Astrocyte of the hippocampus (primary cell): Measurements from ENCODE around the gene SPATA20.

ENCODE experiments used
- DNase-seq: peaks from one replicate; pipeline ENCODE4 v3.0.0; 2011; ENCODE audit warnings: low read depth, low spot score

SPATA20 gene

DNA sequence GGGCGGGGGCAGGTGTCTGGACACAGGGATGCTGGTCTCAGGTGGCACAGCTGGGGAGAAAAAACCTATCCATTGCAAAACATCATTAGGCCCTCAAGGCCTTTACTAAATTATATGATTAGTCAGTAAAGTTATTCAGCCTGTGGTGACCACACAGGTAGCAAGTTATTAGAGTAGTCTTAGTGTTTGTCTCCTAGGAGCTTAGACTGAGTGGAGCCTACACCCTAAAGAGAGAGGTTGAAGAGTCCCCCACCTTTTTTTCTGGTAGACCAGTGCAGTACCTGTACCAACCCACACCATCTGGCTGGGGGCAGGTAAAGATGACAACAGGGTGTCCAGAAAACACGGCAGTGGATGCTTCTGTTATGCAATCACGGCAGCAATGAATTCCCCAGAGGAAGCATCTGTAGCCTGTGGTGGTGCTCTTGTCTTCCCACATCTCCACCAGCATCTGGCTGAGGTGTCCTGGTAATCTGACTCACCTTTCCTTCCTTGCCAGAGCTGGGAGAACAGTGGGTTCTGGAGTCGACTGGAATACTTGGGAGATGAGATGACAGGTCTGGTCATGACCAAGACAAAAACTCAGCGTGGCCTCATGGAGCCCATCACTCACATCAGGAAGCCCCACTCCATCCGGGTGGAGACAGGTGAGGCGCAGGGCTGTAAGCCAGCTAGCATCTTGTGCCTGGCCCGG lies 27.7 kb upstream of the SPATA20 start:
- no peak for DNase-seq

DNA sequence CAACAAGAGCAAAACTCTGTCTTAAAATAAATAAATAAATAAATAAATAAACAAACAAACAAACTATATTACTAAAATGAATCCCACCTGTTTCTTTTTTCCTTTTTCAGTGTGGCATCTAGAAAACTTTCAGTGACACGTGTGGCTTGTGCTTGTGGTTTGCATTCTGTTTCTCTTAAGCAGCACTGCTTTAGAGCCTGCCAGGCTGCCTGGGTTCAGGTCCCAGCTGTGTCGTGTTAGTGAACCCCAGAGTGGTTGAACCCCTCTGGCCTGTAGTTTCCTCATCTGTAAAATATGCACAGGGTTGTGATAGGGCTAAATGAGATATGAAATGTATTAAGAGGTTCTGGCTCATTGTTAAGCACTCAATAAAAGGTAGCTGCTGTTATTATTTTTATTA lies 26.5 kb upstream of the SPATA20 start:
- no peak for DNase-seq

DNA sequence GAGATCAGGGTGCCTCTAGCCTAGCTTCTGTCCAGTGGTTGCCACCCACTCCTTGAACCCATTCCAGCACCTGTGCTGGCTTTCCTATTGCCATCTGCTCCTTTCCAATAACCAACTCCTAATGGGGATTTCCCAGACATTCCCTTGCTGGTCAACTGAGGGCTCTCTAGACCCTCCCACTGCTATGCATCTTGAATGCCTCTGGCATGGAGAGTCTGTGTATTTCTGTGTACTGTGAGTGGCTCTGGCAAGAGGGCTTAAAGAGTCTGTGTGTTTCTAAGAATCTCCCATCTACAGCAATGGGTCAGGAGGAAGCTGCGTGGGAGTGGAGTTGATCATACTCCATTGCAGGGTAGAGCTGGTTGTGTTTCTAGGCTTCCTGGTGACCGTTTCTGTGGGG lies 25.5 kb upstream of the SPATA20 start:
- DNase-seq = no peak

DNA sequence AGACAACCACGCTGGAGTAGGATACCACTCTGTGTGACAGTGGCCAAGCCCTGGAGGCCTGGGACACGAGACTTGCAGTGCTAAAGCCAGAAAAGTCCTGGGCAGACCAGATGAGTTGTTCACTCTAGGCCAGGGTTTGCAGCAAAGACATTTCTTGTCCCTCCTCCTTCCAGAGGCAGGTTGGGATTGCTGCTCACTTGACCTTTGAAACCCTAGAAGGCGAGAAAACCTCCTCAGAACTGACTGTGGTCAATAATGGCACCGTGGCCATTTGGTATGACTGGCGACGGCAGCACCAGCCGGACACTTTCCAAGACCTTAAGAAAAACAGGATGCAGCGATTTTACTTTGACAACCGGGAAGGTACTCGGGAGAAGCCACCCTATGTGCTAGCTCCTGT lies 24.2 kb upstream of the SPATA20 start:
- DNase-seq = no peak

DNA sequence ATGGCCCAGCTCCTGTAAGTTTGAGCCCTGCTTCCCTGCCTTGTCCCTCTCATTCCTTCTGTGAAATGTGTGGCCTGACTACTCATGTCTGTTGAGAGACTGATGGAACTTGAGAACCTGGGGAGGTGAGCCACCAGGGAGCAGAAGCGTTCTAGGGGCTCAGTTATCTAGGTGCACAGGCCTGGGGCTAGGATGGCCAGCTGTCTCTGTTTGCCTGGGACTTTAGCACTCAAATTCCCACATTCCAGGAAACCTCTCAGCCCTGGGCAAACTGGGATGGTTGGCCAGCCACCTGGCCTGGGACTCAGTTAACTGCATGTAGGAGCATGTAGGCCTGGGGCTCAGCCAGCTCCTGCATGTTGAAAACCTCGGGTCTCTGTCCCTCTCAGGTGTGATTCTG lies 23.8 kb upstream of the SPATA20 start:
- no peak for DNase-seq

DNA sequence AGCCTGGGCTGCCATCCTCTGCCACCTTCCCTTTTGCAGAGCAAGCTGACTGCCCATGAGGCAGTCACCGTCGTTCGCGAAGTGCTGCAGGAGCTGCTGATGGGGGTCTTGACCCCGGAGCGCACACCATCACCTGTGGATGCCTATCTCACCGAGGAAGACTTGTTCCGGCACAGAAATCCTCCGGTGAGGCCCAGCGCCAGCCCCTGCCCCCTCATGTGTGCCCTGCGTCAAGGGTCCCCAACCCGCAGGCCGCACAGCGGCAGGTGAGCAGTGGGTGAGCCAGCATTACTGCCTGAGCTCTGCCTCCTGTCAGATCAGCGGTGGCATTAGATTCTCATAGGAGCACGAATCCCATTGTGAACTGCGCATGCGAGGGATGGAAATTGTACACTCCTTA lies 22.1 kb upstream of the SPATA20 start:
- DNase-seq = no peak

DNA sequence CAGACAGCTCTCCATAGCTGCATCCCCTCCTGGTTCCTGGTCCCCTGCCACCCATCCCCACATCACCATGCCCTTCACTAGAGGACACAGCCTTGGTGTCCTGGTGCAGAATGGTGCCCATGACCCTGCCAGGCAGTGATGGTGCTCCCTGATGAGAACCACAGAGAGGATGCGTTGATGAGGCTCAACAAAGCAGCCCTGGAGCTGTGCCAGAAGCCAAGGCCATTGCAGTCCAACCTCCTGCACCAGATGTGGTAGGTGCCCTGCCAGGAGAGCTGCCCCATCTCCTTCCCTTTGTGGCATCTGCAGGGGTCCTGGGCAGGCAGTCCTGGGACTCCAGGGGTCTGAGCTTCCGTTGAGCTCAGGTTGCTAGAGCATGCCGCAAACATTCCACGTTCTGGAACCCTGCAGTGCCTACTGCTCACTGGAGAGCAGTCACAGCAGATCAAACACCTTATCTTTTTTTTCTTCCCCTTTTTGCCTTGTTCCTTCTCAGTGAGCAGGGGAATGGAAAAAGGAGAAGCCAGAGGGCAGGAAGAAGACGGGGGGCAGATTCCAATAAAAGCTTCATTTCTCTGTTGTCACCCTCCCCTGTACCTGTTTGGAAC lies 19.7 kb upstream of the SPATA20 start:
- no peak for DNase-seq

DNA sequence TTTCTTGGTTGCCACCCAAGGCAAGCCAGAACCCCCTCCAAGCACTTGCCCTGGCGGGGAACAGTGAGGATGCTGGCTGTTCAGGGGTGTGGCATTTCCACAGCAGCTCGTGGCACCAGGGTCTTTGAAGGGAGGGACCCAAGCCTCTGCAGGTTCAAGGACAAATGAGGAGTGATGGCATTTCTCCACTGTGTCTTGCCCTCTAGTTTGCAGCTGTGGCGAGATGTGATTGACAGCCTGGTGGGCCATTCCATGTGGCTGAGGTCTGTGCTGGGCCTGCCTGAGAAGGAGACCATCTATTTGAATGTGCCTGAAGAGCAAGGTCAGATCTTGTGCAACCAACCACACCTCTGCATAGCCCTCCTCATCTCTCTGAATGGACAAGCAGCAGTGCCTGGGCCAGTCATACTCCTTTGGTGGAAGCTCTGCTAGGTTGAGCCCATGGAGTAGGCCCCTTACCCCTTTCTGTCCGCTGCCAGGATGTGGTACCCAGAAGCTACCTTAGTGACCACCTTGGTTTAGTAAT lies 19.0 kb upstream of the SPATA20 start:
- DNase-seq = no peak

DNA sequence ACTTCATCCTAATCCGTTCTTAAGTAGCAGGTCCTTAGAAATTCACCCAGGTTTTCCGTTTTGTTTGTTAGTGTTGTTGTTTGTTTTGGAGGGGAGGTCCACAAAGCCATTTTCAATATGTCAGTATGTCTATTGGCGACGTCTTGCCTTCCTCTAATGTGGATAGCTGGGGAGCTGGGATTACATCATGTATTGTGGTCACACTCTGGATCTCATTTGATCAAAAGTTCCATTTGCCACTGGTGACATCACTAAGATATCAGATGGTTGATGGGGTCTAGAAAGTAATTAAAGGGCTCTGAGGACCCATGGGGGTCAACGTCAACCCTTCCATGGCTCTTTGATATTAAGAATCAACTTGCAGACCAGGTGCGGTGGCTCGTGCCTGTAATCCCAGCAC lies 17.1 kb upstream of the SPATA20 start:
- DNase-seq = no peak

DNA sequence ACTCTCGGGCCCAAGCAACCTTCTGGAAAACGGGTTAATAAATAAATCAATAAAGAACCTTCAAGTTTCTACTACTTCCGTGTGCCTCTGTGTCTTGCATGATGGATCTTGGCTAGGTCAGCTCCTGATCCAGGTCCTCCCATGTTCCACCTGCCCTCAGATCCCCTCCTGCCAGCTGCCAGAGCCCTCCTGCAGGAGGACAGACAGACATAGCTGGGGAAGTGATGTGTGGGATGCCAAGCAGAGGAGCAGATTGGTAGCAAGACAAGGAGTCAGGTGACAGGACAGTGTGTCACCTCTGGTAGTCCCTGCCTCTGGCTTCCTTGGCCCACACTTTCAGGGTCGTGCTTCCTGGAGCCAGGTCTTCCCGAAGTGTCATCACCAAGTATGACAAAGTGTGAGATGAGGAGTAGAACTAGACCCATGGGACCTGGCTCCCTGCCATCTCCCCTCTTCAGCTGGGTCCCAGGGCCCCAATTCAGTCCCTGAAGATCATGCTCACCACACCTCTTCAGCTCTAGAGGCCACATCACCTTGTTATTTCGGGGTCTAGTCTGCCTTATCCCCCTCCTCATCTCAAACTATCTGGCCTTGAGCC lies 15.4 kb upstream of the SPATA20 start:
- DNase-seq = no peak

DNA sequence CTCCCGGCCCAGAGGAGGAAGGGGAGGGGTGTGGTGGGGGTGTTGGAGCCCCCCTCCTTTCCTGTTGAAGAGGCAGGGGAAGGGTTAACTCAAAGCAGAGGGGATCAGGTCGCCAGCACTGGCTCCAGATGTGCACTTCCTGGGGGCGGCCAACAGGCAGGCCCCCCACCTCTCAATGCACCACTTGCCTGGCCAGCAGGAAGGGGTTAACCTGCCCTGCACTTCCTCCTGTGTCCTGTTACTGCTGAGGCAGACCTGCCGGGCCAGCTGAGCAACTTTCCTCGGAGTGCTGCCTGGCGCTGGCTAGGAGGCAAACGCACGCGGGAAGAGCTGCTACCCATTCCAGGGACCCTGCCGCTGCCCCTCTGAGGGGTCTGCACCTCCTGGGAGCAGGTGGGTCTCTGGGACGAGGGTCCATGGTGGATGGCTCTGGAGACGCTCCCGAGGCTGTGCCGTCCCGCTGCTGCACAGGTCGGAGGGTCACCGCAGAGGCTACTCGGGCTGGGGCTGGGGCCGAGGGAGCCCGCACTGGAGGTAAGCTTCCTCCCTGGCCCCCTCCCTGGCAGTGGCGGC lies 14.4 kb upstream of the SPATA20 start, which contains the start of gene EPN3:
EPN3 (plus strand) TSS at position 284 of the 573 bp plus-strand sequence. CDS start 3,822 bp downstream, outside the sequence.
- DNase-seq = no peak

DNA sequence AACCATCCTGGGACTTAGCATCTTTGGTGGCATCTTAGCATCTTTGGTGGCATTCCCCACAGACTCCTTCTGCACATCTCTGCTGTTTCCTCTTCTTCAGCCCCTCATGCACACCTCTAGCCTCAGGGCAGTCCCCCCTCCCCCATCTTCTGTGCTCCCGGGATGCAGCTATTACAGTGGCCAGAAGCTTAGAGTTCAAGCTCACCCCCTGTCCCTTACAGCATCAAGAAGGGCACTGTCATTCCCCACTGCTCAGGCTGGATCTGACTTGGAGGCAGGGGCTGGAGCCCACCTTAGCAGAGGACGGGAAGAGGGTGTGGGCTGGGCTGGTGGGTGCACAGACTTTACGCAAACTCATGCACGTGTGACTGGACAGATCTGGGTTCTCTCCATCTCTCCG lies 13.8 kb upstream of the SPATA20 start:
- no peak for DNase-seq

DNA sequence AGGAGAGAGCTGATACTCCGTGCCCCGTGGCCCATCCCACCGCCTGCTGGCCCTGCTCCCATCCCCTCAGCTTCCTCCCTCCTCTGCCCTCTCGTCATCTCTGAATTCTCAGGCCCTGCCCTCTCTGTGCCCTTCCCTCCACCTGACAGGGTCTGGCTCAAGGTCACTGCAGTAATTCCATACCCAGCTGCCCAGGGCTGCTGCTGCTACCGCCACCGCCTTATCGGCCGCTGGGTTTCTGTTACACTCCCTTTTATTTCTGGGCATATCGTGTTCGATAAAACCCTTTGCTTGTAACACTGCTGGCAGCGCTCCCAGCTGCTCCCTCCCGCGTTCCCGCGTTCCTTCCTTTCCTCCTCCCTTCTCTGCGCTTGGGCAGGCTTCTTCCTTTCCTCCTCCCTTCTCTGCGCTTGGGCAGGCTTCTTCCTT lies 13.2 kb upstream of the SPATA20 start:
- DNase-seq = peak; percentile 66

DNA sequence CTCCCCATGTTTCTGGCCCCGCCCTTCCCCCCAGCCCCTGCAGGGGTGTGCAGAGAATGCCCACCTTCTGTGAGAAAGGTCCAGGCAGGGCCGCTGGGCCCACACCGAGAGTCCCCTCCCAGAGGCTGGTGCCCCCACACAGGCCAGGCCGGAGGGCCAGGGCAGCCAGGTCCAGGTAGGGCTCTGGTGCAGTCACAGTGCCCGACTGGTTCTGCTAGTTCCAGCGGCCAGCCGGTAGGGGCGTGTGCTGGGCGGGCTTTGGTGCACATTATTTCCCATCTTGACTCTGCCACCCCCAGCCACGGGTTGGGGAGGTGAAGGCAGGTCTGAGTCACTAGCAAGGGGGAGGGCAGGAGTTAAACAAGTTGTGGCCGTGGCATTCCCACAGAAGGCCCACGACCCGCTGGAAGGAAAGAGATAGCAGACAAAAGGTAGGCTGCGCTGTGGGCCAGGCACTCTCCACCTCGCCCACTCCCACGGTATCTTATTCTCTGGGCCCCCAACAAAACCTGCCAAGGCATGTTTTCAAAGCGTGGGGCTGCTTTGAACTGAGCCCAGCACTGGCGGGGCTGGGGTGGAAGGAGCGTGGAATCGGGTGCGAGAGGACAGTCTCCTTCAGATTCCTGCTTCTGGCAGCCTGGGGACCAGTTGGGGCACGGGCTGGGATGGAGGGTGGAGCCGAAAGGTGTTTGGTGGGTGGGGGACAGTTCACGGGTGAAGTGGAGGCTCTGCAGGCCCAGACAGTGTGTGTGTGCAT lies 12.6 kb upstream of the SPATA20 start:
- DNase-seq = peak; percentile 47

DNA sequence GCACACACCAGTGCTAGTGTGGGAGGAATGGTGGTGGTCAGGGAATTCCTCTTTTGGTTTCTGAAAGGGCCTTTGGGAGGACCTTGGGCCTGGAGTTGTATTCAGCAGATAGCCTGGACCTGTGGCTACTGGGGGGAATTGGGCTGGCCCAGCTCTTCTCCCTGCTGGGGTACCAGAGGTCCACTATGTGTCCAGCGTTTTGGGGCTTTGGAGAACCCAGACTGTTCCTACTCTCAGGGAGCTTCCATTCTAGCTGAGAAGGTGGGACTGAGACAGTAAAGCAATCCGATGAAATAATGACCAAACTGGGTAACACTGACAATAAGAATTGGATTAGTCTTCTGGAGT lies 12.0 kb upstream of the SPATA20 start:
- DNase-seq = no peak

DNA sequence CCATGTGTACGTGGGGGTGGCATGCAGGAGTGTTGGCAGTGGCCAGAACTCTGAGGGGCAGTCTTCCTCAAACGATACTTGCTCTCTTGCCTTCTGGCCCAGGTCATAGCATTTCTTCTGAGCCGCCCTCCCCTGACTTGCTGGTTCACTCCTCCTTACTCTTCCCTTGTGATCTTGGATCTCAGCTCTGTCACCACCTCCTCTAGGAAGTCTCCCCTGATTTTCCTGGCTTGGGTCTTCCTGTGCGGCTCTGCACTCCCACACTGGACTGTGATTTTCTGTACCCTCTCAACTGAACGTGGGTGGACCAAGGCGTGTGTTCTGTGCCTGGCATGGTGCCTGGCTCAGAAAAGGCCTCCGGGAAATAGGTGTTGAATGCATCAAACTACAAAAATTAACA lies 11.6 kb upstream of the SPATA20 start:
- DNase-seq = no peak

DNA sequence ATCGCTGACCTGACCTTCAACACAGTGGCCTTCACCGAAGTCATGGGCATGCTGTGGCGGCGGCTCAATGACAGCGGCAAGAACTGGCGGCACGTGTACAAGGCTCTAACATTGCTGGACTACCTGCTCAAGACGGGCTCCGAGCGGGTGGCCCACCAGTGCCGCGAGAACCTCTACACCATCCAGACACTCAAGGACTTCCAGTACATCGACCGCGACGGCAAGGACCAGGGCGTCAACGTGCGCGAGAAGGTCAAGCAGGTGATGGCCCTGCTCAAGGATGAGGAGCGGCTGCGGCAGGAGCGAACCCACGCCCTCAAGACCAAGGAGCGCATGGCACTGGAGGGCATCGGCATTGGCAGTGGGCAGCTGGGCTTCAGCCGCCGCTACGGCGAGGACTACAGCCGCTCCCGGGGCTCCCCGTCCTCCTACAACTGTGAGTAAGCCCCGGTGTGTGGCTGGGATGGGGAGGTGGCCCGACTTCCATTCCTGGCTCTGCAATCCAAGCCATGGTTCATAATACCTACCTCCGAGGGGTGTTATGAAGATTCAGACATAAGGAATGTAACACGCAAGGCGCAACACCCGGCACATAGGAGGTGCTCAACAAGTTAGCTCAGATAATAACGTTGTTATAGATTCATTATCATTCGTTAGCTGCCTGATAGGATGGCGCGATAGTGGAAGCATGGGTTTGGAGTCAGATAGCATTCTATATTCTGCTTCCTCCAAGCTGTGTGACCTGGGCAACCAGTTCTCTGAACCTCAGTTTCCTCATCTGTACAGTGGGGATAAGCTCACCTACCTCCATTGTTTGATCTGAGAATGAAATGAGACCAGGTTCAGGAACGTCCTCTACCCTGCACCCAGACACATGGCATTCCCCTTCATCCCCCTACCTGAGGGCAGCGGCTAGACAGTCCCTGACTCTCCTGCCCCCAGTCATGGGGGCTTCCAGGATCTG lies 10.0 kb upstream of the SPATA20 start:
- DNase-seq = no peak

DNA sequence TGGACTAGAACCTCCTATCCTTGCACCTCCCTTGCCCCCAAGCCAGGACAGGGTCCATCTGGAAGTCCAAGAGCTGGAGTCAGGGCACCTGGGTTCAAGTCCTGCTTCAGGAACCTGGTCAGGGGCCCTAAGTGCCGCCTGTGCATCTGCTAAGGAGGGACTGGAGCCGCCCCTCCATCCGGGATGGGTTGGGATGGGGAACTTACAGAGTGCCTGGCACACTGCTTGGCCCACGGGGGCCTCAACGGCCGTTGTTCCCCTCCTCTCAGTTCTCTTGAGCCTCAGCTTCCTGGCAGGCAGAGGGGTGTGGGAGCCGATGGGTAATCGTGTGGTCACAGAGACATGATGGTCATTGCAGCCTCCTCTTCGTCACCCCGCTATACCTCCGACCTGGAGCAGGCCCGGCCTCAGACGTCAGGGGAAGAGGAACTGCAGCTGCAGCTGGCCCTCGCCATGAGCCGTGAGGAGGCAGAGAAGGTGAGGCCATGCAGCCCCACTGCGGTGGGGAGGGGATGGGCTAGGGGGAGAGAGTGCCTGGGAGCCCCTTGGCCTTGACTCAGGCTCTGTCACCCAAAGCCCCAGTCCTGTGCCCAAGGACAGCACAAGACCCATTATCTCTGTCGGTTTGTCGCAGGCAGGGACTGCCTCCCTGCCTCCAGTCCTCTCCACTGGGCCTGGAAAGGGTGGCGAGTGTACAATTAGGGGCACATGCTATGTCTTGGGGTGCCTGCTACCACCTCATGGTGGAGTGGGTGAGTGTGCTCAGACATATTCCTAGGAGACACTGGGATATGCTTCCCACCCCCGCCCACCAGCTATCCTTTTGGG lies 9.0 kb upstream of the SPATA20 start:
- no peak for DNase-seq

DNA sequence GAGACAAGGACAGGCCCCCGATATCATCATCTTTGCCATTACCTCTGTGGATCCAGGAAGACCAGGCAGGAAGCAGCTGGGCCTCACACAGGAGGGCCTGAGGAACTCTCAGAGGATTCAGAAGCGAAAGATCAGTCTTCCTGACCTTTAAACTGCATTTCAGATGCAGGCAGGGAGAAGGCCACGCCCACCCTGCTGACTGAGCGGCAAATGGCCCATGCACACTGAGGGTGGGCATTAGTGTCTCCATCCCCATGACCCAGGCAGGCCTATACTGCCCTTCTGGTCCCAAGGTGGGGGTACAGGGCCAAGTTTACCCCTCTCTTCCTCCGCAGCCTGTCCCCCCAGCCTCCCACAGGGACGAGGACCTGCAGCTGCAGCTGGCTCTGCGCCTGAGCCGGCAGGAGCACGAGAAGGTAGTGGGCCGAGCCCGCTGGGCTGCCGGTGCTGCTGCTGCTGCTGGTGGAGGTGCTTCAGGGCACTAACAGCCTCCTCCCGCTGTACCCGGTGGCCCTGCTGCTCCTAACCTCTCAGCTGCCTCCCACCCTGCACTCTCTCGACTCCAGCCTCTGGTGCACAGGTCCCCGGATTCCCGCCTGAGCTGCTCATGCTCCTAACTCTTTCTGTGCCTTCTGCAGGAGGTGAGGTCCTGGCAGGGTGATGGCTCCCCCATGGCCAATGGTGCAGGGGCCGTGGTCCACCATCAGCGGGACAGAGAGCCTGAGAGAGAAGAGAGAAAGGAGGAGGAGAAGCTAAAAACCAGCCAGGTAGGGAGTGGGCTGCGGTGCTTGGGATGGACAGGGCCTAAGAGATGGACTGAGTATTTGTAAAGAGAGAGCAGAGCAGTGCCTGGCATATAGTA lies 8.2 kb upstream of the SPATA20 start:
- DNase-seq = no peak
